ENCODE data around the gene SNRK.

The SNRK gene

DNA sequence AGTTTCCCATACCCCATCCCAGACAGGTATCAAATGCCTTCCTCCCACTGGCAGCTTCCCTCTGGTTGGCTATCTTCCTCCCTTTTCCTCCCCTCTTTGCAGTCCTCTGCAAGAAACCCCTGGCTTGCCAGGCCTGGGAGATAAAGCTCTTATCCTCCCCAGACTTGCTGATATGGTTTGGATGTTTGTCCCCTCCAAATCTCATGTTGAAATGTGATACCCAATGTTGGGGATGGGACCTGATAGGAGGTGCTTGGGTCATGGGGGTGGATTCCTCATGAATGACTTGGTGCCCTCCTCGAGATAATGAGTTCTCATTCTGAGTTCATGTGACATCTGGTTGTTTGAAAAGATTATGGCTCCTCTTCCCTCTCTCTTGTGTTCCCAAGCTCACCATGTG lies 32.2 kb upstream of the SNRK start:
- Histone ChIP-seq H3K4me1 (ENCODE audit: insufficient read depth, low read length) (peaks cover 23% of the 10 kb centered on the region), H3K27ac (ENCODE audit: low read depth, low read length) (no peak overlapping the region), H3K27me3 (ENCODE audit: control insufficient read depth in 1 of 2, insufficient read depth in 2 of 2, low read length in 2 of 2) (no peaks in the 10 kb centered on the region), H3K9me3 (ENCODE audit: low read length) (no peaks in the 10 kb centered on the region), H3K9ac (ENCODE audit: low read length) (no peak overlapping the region), H3K36me3 (ENCODE audit: insufficient read depth, low read length) (no peaks in the 10 kb centered on the region), H3K4me3 (ENCODE audit: low read depth in 1 of 2, low read length in 2 of 2) (no peak overlapping the region)

DNA sequence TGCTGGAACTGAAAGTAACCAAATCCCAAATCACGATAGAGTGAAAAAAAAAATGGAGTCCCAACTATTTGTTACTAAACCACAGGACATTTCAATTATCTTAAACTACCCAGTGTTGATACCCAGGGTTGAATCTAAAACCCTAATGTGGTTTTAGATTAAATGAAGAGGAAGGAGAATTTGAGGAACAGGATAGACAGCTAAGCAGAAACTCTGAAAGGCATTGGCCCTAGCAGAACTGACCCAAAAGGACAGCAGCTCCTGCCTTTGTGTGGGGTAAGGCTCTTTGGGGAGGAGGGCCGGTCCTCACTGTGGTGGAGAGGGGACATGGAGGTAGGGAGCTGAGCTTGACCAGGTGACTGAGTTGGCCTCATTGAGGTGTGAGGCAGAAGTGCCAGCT lies 30.7 kb upstream of the SNRK start:
- H3K27me3 ChIP-seq (ENCODE audit: control insufficient read depth in 1 of 2, insufficient read depth in 2 of 2, low read length in 2 of 2): no peaks in the 10 kb centered on the region
- peaks cover 23% of the 10 kb centered on the region for H3K4me1 ChIP-seq (ENCODE audit: insufficient read depth, low read length)
- H3K4me3 ChIP-seq (ENCODE audit: low read depth in 1 of 2, low read length in 2 of 2): no peak overlapping the region
- H3K36me3 ChIP-seq (ENCODE audit: insufficient read depth, low read length): no peaks in the 10 kb centered on the region
- H3K9me3 ChIP-seq (ENCODE audit: low read length): no peaks in the 10 kb centered on the region
- no peak overlapping the region for H3K9ac ChIP-seq (ENCODE audit: low read length)
- H3K27ac ChIP-seq (ENCODE audit: low read depth, low read length): no peak overlapping the region

DNA sequence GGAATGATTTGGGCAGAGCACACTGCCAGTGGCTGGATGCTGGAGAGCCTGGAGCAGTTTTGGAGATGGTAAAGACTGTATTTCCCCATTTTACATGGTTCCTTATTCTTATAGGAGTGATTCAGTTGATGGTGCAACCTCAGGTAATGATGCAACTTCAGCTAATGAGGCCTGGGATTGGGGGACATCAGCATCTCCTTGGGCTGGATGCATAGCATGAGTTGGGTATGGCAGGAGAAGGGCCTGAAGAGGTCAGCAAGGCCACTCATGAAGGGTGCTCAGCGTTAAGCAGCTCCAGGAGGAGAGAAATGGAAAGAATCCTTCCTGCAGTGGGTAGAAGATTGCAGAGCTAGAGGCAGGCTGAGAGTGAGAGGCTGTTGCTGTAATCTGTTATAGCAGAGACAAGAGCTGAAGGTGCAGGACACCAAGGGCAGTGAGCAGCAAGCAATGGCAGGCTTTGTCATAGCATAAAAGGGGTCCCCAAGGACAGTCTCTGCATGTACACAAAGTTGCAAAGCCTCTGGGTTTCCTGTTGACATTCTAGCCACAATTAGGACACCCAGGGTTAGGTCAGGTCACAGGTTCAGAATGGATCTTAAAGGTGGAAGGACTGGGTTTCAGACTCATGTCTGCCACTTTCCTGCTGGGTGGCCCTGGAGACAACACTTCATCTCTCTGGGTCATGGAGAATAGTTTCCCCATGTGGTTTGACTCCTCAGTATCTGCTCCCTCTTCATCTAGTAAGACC lies 29.5 kb upstream of the SNRK start:
- no peak overlapping the region for H3K27ac ChIP-seq (ENCODE audit: low read depth, low read length)
- no peaks in the 10 kb centered on the region for H3K27me3 ChIP-seq (ENCODE audit: control insufficient read depth in 1 of 2, insufficient read depth in 2 of 2, low read length in 2 of 2)
- H3K9ac ChIP-seq (ENCODE audit: low read length): no peak overlapping the region
- H3K36me3 ChIP-seq (ENCODE audit: insufficient read depth, low read length): no peaks in the 10 kb centered on the region
- H3K4me1 ChIP-seq (ENCODE audit: insufficient read depth, low read length): peaks cover 23% of the 10 kb centered on the region
- no peaks in the 10 kb centered on the region for H3K9me3 ChIP-seq (ENCODE audit: low read length)
- H3K4me3 ChIP-seq (ENCODE audit: low read depth in 1 of 2, low read length in 2 of 2): no peak overlapping the region

DNA sequence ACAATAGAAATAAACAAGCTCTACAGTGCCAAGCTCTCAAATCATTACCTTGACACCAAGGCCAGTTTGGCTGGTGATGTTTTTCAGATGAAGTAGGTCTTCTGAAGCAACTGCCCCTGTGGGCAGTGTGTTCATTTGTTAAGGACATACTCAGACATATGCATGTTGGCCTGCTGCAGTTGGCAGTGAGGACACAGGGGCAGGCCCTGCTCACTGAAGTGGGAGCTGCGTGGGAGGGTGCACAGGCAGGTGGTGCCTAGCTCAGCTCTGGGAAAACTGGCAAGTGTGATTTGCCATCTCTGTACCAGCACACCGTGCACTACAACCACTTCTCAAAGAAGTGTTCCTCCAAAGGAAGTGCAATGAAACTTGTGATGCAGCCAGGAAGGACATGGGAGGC lies 28.5 kb upstream of the SNRK start:
- Histone ChIP-seq H3K4me1 (ENCODE audit: insufficient read depth, low read length) (peaks cover 16% of the 10 kb centered on the region), H3K27ac (ENCODE audit: low read depth, low read length) (no peak overlapping the region), H3K4me3 (ENCODE audit: low read depth in 1 of 2, low read length in 2 of 2) (no peak overlapping the region), H3K9me3 (ENCODE audit: low read length) (no peaks in the 10 kb centered on the region), H3K27me3 (ENCODE audit: control insufficient read depth in 1 of 2, insufficient read depth in 2 of 2, low read length in 2 of 2) (no peaks in the 10 kb centered on the region), H3K36me3 (ENCODE audit: insufficient read depth, low read length) (no peaks in the 10 kb centered on the region), H3K9ac (ENCODE audit: low read length) (no peak overlapping the region)

DNA sequence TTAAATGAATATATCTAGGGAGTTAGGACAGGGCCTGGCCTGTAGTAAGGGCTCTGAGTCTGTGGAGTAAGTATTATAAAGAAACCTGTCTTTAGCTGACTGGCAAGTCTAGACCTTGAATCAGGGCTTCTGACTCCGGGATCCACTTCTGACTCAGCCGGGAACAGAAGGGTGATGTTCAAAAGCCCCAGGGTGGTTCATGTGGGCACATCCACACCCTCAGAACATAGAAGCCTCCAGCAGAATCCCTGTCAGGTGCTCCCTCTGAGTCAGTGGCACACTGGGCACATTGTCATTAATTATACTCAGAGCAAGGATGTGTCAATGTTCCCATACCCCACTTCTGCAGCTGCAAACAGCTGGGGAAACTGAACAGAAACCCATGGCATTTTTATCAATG lies 26.7 kb upstream of the SNRK start:
- Histone ChIP-seq H3K4me3 (ENCODE audit: low read depth in 1 of 2, low read length in 2 of 2) (no peak overlapping the region), H3K4me1 (ENCODE audit: insufficient read depth, low read length) (no peaks in the 10 kb centered on the region), H3K36me3 (ENCODE audit: insufficient read depth, low read length) (no peaks in the 10 kb centered on the region), H3K9me3 (ENCODE audit: low read length) (no peaks in the 10 kb centered on the region), H3K9ac (ENCODE audit: low read length) (no peak overlapping the region), H3K27ac (ENCODE audit: low read depth, low read length) (no peak overlapping the region), H3K27me3 (ENCODE audit: control insufficient read depth in 1 of 2, insufficient read depth in 2 of 2, low read length in 2 of 2) (no peaks in the 10 kb centered on the region)

DNA sequence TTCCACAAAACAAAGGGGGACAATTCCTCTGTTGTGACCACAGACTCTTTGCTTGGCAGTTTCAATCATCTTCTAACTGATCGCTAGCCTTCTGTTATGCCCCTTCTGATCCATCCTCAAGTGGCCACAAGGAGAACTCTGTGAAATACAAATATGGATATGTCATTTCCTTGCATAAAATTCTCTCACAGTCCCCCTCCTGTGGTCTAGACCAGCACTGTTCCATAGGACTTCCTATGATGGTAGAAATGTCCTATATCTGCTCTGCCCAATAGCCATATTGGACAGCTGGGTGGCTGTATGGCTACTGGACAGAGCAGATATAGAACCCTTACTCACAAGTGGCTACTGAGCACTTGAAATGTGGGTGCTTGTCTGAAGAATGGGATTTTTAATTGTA lies 25.9 kb upstream of the SNRK start:
- Histone ChIP-seq H3K9me3 (ENCODE audit: low read length) (no peaks in the 10 kb centered on the region), H3K4me1 (ENCODE audit: insufficient read depth, low read length) (no peaks in the 10 kb centered on the region), H3K9ac (ENCODE audit: low read length) (no peak overlapping the region), H3K36me3 (ENCODE audit: insufficient read depth, low read length) (no peaks in the 10 kb centered on the region), H3K27me3 (ENCODE audit: control insufficient read depth in 1 of 2, insufficient read depth in 2 of 2, low read length in 2 of 2) (no peaks in the 10 kb centered on the region), H3K27ac (ENCODE audit: low read depth, low read length) (no peak overlapping the region), H3K4me3 (ENCODE audit: low read depth in 1 of 2, low read length in 2 of 2) (no peak overlapping the region)

DNA sequence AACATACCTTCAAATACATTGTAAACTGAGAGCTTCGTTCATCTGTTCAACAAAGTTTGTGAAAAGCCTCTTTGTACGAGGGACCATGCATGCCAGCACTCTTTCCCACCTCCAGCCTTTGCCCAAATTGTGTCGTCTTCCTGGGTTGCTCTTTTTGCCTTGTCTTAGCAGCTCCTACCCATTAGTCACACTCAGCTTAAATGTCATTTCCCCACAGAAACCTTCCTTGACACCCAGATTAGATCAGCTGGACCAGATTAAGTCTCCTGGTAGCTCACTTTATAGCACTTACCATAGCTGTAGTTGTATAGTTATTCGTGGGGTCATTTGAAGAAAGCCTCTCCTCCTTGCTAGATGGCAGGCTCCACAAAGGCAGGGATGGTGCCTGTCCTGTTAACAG lies 24.1 kb upstream of the SNRK start:
- no peaks in the 10 kb centered on the region for H3K9me3 ChIP-seq (ENCODE audit: low read length)
- no peak overlapping the region for H3K27ac ChIP-seq (ENCODE audit: low read depth, low read length)
- no peaks in the 10 kb centered on the region for H3K27me3 ChIP-seq (ENCODE audit: control insufficient read depth in 1 of 2, insufficient read depth in 2 of 2, low read length in 2 of 2)
- no peak overlapping the region for H3K4me3 ChIP-seq (ENCODE audit: low read depth in 1 of 2, low read length in 2 of 2)
- no peaks in the 10 kb centered on the region for H3K4me1 ChIP-seq (ENCODE audit: insufficient read depth, low read length)
- H3K9ac ChIP-seq (ENCODE audit: low read length): no peak overlapping the region
- H3K36me3 ChIP-seq (ENCODE audit: insufficient read depth, low read length): no peaks in the 10 kb centered on the region

DNA sequence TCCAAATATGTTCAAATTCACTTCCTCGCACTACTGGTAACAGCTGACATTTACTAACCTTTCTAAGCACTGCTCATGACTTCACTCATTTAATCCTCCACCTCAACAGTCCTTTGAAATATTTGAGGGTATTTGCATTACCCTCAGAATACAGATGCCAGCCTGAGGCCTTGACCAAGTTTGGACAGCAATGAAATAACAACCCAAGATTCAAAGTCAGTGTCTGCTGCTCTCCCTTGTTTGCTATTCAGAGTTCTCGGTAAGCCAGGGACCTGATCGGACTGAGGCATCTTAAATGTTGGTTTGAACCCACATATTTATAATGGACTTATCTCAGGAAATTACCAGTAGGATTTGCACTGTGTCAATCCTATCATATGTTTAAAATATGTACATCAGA lies 19.9 kb upstream of the SNRK start:
- Histone ChIP-seq H3K36me3 (ENCODE audit: insufficient read depth, low read length) (no peaks in the 10 kb centered on the region), H3K9ac (ENCODE audit: low read length) (no peak overlapping the region), H3K27me3 (ENCODE audit: control insufficient read depth in 1 of 2, insufficient read depth in 2 of 2, low read length in 2 of 2) (no peaks in the 10 kb centered on the region), H3K4me3 (ENCODE audit: low read depth in 1 of 2, low read length in 2 of 2) (no peak overlapping the region), H3K4me1 (ENCODE audit: insufficient read depth, low read length) (no peaks in the 10 kb centered on the region), H3K27ac (ENCODE audit: low read depth, low read length) (no peak overlapping the region), H3K9me3 (ENCODE audit: low read length) (no peaks in the 10 kb centered on the region)

DNA sequence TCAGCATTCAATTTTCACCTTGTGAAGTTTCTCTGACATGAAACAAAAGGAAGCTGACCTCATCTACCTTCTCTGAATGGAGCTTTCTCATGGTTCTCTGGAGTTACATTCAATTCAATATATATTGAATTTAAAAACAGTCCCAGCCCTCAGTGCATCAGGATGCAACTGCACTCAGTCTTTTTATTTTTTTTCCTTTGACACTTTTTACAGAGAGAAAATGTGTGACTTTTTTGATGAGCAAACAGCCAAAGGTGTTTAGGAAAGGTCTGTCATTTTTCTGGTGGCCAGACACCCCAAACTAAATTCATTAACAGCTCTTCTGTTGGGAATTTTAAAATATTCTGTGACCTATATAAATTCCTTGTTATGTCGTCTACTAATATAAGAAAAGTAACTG lies 19.3 kb upstream of the SNRK start:
- H3K9me3 ChIP-seq (ENCODE audit: low read length): no peaks in the 10 kb centered on the region
- H3K4me3 ChIP-seq (ENCODE audit: low read depth in 1 of 2, low read length in 2 of 2): no peak overlapping the region
- no peaks in the 10 kb centered on the region for H3K27me3 ChIP-seq (ENCODE audit: control insufficient read depth in 1 of 2, insufficient read depth in 2 of 2, low read length in 2 of 2)
- H3K9ac ChIP-seq (ENCODE audit: low read length): no peak overlapping the region
- no peaks in the 10 kb centered on the region for H3K4me1 ChIP-seq (ENCODE audit: insufficient read depth, low read length)
- H3K36me3 ChIP-seq (ENCODE audit: insufficient read depth, low read length): no peaks in the 10 kb centered on the region
- no peak overlapping the region for H3K27ac ChIP-seq (ENCODE audit: low read depth, low read length)

DNA sequence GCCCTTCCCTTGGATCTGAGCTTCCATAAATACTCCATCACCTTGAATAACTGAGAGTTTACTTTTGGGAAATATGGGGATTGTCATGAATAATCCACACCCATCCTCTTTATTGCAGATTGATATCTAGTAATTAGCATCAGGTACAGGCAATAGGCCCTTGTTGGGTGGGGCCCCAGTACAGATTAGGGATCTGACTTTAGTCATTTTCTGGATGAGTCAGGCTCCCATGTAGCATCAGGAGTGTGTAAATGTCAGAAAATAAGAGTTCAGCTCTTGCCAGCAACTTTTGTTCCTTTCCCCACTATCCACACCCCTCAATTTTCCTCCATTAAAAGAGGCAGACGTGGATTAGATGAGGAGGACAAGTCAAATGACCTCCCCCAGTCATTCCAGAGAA lies 17.7 kb upstream of the SNRK start:
- Histone ChIP-seq H3K36me3 (ENCODE audit: insufficient read depth, low read length) (no peaks in the 10 kb centered on the region), H3K9ac (ENCODE audit: low read length) (no peak overlapping the region), H3K4me1 (ENCODE audit: insufficient read depth, low read length) (no peaks in the 10 kb centered on the region), H3K9me3 (ENCODE audit: low read length) (no peaks in the 10 kb centered on the region), H3K27ac (ENCODE audit: low read depth, low read length) (no peak overlapping the region), H3K4me3 (ENCODE audit: low read depth in 1 of 2, low read length in 2 of 2) (no peak overlapping the region), H3K27me3 (ENCODE audit: control insufficient read depth in 1 of 2, insufficient read depth in 2 of 2, low read length in 2 of 2) (no peaks in the 10 kb centered on the region)

DNA sequence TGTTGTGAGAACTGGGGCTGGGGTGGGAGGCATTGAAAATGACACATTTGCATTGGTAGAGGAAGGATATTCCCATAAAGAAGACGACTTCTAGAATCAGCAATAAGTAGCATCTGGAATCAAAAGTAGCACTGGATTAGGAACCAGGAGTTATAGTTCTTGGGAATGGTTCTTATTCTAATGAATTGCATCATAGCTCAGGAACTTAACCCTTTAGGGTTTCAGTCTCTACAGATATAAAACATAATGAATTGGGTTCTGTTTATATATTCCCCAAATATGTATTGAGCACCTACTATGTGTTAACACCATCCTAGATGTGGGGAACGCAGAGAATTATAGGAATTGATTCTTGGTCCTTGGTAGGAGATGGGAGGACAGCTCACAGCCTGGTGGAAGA lies 16.3 kb upstream of the SNRK start:
- H3K4me1 ChIP-seq (ENCODE audit: insufficient read depth, low read length): no peaks in the 10 kb centered on the region
- no peaks in the 10 kb centered on the region for H3K36me3 ChIP-seq (ENCODE audit: insufficient read depth, low read length)
- H3K27me3 ChIP-seq (ENCODE audit: control insufficient read depth in 1 of 2, insufficient read depth in 2 of 2, low read length in 2 of 2): no peaks in the 10 kb centered on the region
- H3K4me3 ChIP-seq (ENCODE audit: low read depth in 1 of 2, low read length in 2 of 2): no peak overlapping the region
- no peak overlapping the region for H3K9ac ChIP-seq (ENCODE audit: low read length)
- no peak overlapping the region for H3K27ac ChIP-seq (ENCODE audit: low read depth, low read length)
- no peaks in the 10 kb centered on the region for H3K9me3 ChIP-seq (ENCODE audit: low read length)

DNA sequence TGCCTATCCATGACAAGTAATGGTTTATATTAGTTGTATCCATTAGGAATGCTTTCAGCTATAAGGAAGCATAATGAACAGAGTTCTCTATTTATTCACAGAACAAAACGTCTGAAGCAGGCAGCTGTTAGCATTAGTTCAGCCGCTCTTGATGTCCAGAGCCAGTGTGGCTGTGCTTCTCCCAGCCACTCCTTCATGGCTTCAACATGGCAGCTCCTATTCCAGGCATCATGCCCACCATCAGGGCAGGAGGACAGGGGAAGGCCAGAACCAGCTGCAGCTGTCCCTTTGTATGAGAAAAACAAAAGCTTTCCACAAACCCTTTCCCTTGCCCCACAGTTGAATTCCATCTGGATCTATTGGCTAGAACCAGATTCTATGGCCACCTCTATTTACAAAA lies 12.9 kb upstream of the SNRK start:
- no peaks in the 10 kb centered on the region for H3K4me1 ChIP-seq (ENCODE audit: insufficient read depth, low read length)
- no peak overlapping the region for H3K4me3 ChIP-seq (ENCODE audit: low read depth in 1 of 2, low read length in 2 of 2)
- H3K27me3 ChIP-seq (ENCODE audit: control insufficient read depth in 1 of 2, insufficient read depth in 2 of 2, low read length in 2 of 2): no peaks in the 10 kb centered on the region
- H3K9ac ChIP-seq (ENCODE audit: low read length): no peak overlapping the region
- no peak overlapping the region for H3K27ac ChIP-seq (ENCODE audit: low read depth, low read length)
- H3K9me3 ChIP-seq (ENCODE audit: low read length): no peaks in the 10 kb centered on the region
- no peaks in the 10 kb centered on the region for H3K36me3 ChIP-seq (ENCODE audit: insufficient read depth, low read length)

All from muscle layer of colon (tissue), 2 donors.